H1 (cell line): ENCODE measurements around the gene FASTK. TPM values are rescaled to one million over a fixed set of nuclear protein-coding genes. Genes with fewer than 3 reads are reported as not detected.

Experiments used
- CTCF ChIA-PET: fragments of 300-600 bp; sonication (Branson Sonifier 250); formaldehyde crosslinking; loops from one replicate; lab custom pipeline; 2021; ENCODE audit not compliant: partially characterized antibody; lab: Charles Lee
- POLR2A ChIA-PET: fragments of 300-600 bp; sonication (Branson Sonifier 250); formaldehyde crosslinking; loops from one replicate; lab custom pipeline; 2021; ENCODE audit warnings: inconsistent platforms; ENCODE audit not compliant: partially characterized antibody; lab: Charles Lee
- DNase-seq, 2 experiments: peaks; one replicate each; pipeline versions ENCODE4 v3.0.0 to v3.0.0-alpha.2; 2010 to 2022; ENCODE audit warnings: low spot score in 2 of 2, low read depth in 1 of 2, mixed read lengths in 1 of 2
- FAIRE-seq: peaks from 2 replicates; lab custom pipeline; 2011; peaks lifted over from hg19 to GRCh38; lab: Jason Lieb, UNC
- H2AFZ ChIP-seq: 2 replicates; pipeline ENCODE4 v1.8.1; 2012; ENCODE audit warnings: low read length, inconsistent platforms
- H2AK5ac ChIP-seq: 2 replicates; pipeline ENCODE4 v1.6.1; 2013; ENCODE audit warnings: low read depth, low read length
- H2BK120ac ChIP-seq: replicated peaks from 2 replicates; pipeline ENCODE3; 2013; ENCODE audit warnings: low read depth, low read length, inconsistent platforms
- H2BK12ac ChIP-seq: 2 replicates; pipeline ENCODE4 v1.6.1; 2013; ENCODE audit warnings: low read depth, low read length
- H2BK15ac ChIP-seq: 2 replicates; pipeline ENCODE4 v1.6.1; 2013; ENCODE audit warnings: low read length
- H2BK20ac ChIP-seq: 2 replicates; pipeline ENCODE4 v1.6.1; 2013; ENCODE audit warnings: low read length
- H2BK5ac ChIP-seq: 2 replicates; pipeline ENCODE4 v1.6.1; 2013; ENCODE audit warnings: low read depth, low read length
- H3K14ac ChIP-seq: 2 replicates; pipeline ENCODE4 v1.6.1; 2013; ENCODE audit warnings: inconsistent platforms; ENCODE audit not compliant: insufficient read length
- H3K18ac ChIP-seq: 2 replicates; pipeline ENCODE4 v1.6.1; 2013; ENCODE audit warnings: low read length; ENCODE audit errors: extremely low read depth
- H3K23ac ChIP-seq: 2 replicates; pipeline ENCODE4 v1.6.1; 2013; ENCODE audit warnings: inconsistent platforms; ENCODE audit not compliant: insufficient read length
- H3K23me2 ChIP-seq: 2 replicates; pipeline ENCODE4 v1.6.1; 2013; ENCODE audit warnings: low read depth, low read length
- H3K27ac ChIP-seq: 2 replicates; pipeline ENCODE4 v1.6.1; 2011; ENCODE audit warnings: low read depth, low read length, inconsistent platforms
- H3K27me3 ChIP-seq, 4 experiments: replicated peaks in 1 of 4; 1 replicate in 1 of 4; 2 replicates in 3 of 4; pipeline versions ENCODE4 v1.6.1 to v1.8.1; 2011 to 2013; ENCODE audit warnings: low read length in 3 of 4, mild to moderate bottlenecking in 3 of 4, inconsistent platforms in 2 of 4, mixed read lengths in 2 of 4, moderate library complexity in 1 of 4; ENCODE audit not compliant: control insufficient read depth in 3 of 4, insufficient read depth in 3 of 4; ENCODE audit errors: extremely low read depth in 1 of 4
- H3K36me3 ChIP-seq, 4 experiments: 2 replicates each; pipeline versions ENCODE4 v1.6.1 to v1.8.1; 2011 to 2013; ENCODE audit warnings: mild to moderate bottlenecking in 4 of 4, low read length in 3 of 4, moderate library complexity in 2 of 4, control low read depth in 1 of 4, inconsistent platforms in 1 of 4; ENCODE audit not compliant: insufficient read depth in 4 of 4, control insufficient read depth in 2 of 4
- H3K4ac ChIP-seq: replicated peaks from 2 replicates; pipeline ENCODE3; 2013; ENCODE audit warnings: low read length, low read depth, mixed read lengths, inconsistent platforms; ENCODE audit not compliant: insufficient read length
- H3K4me1 ChIP-seq, 4 experiments: replicated peaks in 1 of 4; 1 replicate in 1 of 4; 2 replicates in 3 of 4; pipeline versions ENCODE4 v1.6.1 to v1.8.1; 2011 to 2013; ENCODE audit warnings: low read length in 3 of 4, inconsistent platforms in 2 of 4, mixed read lengths in 1 of 4; ENCODE audit not compliant: insufficient read depth in 4 of 4, control insufficient read depth in 3 of 4
- H3K4me2 ChIP-seq, 2 experiments: 2 replicates each; pipeline versions ENCODE4 v1.6.1 to v1.8.1; 2011 to 2013; ENCODE audit warnings: low read depth in 2 of 2, low read length in 2 of 2, control low read depth in 1 of 2, inconsistent platforms in 1 of 2, mild to moderate bottlenecking in 1 of 2; ENCODE audit not compliant: insufficient read depth in 1 of 2
- H3K4me3 ChIP-seq, 4 experiments: fragments of 200-600, 300-600 bp in 1 of 4; sonication (generic), shearing (Covaris generic), sonication (Bioruptor Twin) in 1 of 4; 2 replicates each; pipeline versions ENCODE4 v1.5.1 to v1.8.1; 2011 to 2016; ENCODE audit warnings: low read length in 4 of 4, low read depth in 3 of 4, control low read depth in 2 of 4, inconsistent platforms in 2 of 4, mild to moderate bottlenecking in 2 of 4, mixed read lengths in 1 of 4, moderate library complexity in 1 of 4; ENCODE audit not compliant: insufficient read depth in 2 of 4; ENCODE audit errors: extremely low read depth in 1 of 4
- H3K56ac ChIP-seq: replicated peaks from 2 replicates; pipeline ENCODE3; 2013; ENCODE audit warnings: low read depth, mild to moderate bottlenecking, mixed read lengths, low read length, inconsistent platforms; ENCODE audit not compliant: insufficient read length
- H3K79me1 ChIP-seq: 2 replicates; pipeline ENCODE4 v1.6.1; 2013; ENCODE audit warnings: low read depth, low read length, control low read depth
- H3K79me2 ChIP-seq, 2 experiments: 2 replicates each; pipeline versions ENCODE4 v1.6.1 to v1.8.1; 2012 to 2013; ENCODE audit warnings: low read length in 2 of 2, mild to moderate bottlenecking in 2 of 2, inconsistent platforms in 1 of 2; ENCODE audit not compliant: insufficient read depth in 2 of 2, control insufficient read depth in 1 of 2
- H3K9ac ChIP-seq, 4 experiments: replicated peaks in 1 of 4; 1 replicate in 1 of 4; 2 replicates in 3 of 4; pipeline versions ENCODE4 v1.6.1 to v1.8.1; 2011 to 2013; ENCODE audit warnings: low read depth in 3 of 4, low read length in 3 of 4, control low read depth in 2 of 4, mild to moderate bottlenecking in 2 of 4, moderate library complexity in 2 of 4, inconsistent platforms in 1 of 4; ENCODE audit errors: extremely low read depth in 1 of 4
- H3K9me3 ChIP-seq, 2 experiments: 2 replicates each; pipeline versions ENCODE4 v1.6.1 to v1.8.1; 2012 to 2013; ENCODE audit warnings: mild to moderate bottlenecking in 2 of 2, moderate library complexity in 2 of 2, control low read depth in 1 of 2, inconsistent platforms in 1 of 2, low read depth in 1 of 2, low read length in 1 of 2, mixed read lengths in 1 of 2; ENCODE audit not compliant: insufficient read depth in 2 of 2
- H4K20me1 ChIP-seq, 2 experiments: replicated peaks in 1 of 2; 2 replicates each; pipeline versions ENCODE3 to v1.8.1; 2011 to 2013; ENCODE audit warnings: inconsistent platforms in 2 of 2, low read length in 2 of 2, mild to moderate bottlenecking in 1 of 2; ENCODE audit not compliant: insufficient read depth in 2 of 2, control insufficient read depth in 1 of 2
- H4K5ac ChIP-seq: 2 replicates; pipeline ENCODE4 v1.6.1; 2013; ENCODE audit warnings: low read length, low read depth, mixed read lengths, inconsistent platforms; ENCODE audit not compliant: insufficient read length
- H4K8ac ChIP-seq: 2 replicates; pipeline ENCODE4 v1.8.0; 2013; ENCODE audit warnings: mild to moderate bottlenecking, moderate library complexity, low read length, inconsistent platforms; ENCODE audit not compliant: insufficient read depth; ENCODE audit errors: extremely low read depth
- H4K91ac ChIP-seq: replicated peaks from 2 replicates; pipeline ENCODE3; 2013; ENCODE audit warnings: low read length, mixed read lengths, inconsistent platforms; ENCODE audit not compliant: insufficient read length
- BACH1 ChIP-seq: IDR thresholded peaks from 2 replicates; pipeline ENCODE4 v1.6.1; 2012; ENCODE audit warnings: low read length, improper control_type of control experiment
- CEBPB ChIP-seq: IDR thresholded peaks from 2 replicates; pipeline ENCODE4 v1.6.1; 2012; ENCODE audit warnings: low read depth, low read length
- EP300 ChIP-seq, 2 experiments: IDR thresholded peaks; 1 replicate in 1 of 2; 2 replicates in 1 of 2; pipeline ENCODE4 v1.6.1; 2011 to 2012; ENCODE audit warnings: low read depth in 2 of 2, low read length in 2 of 2, mild to moderate bottlenecking in 2 of 2, borderline replicate concordance in 1 of 2, inconsistent platforms in 1 of 2, moderate library complexity in 1 of 2
- HDAC2 ChIP-seq, 2 experiments: fragments of 300-600 bp in 1 of 2; sonication (generic) in 1 of 2; IDR thresholded peaks; 2 replicates each; pipeline ENCODE4 v1.6.1; 2011 to 2012; ENCODE audit warnings: low read depth in 2 of 2, low read length in 2 of 2, mild to moderate bottlenecking in 2 of 2, moderate library complexity in 2 of 2, borderline replicate concordance in 1 of 2, inconsistent platforms in 1 of 2
- JUND ChIP-seq: IDR thresholded peaks from 2 replicates; pipeline ENCODE4 v1.6.1; 2011; ENCODE audit warnings: mild to moderate bottlenecking, improper control_type of control experiment, low read length
- NANOG ChIP-seq: IDR thresholded peaks from 2 replicates; pipeline ENCODE4 v1.6.1; 2011; ENCODE audit warnings: low read length, low read depth, mild to moderate bottlenecking, inconsistent platforms; ENCODE audit not compliant: insufficient read depth, poor library complexity, severe bottlenecking
- TEAD4 ChIP-seq: IDR thresholded peaks from 2 replicates; pipeline ENCODE4 v1.6.1; 2012; ENCODE audit warnings: low read depth, low read length, inconsistent platforms, mixed read lengths
- WGBS, 2 experiments: shearing (Covaris generic) in 1 of 2; methylation state at CpG; one replicate each; pipeline versions ENCODE4 v1.1.6 to v1.1.7; 2013 to 2015; ENCODE audit warnings: low lambda C conversion rate in 2 of 2, mixed read lengths in 2 of 2, inconsistent platforms in 1 of 2, low coverage in 1 of 2, missing lambda C conversion rate in 1 of 2; ENCODE audit not compliant: insufficient replicate concordance in 2 of 2, insufficient coverage in 1 of 2, insufficient read length in 1 of 2; ENCODE audit errors: extremely low coverage in 1 of 2, missing lambda C conversion rate in 1 of 2; 5-methylcytosine and 5-hydroxymethylcytosine counted together
- polyA plus RNA-seq, 7 experiments: library from polyadenylated mRNA; depleted of rRNA in 3 of 7; stranded (reverse) in 5 of 7; unstranded in 2 of 7; fragments of >200 nt in 5 of 7; fragments of 200-250 nt in 2 of 7; gene quantifications; 1 replicate in 5 of 7; 2 replicates in 1 of 7; 4 replicates in 1 of 7; pipeline versions ENCODE4 v1.2.1 to v1.2.3, GENCODE V29; 2011 to 2013; ENCODE audit warnings: missing spikeins in 2 of 7, mixed read lengths in 2 of 7
- total RNA-seq: library from RNA; stranded (reverse); fragmentation: NEBNext Ultra II Directional; extraction: Animal tissue kit (Norgen Biotek cat#: 25700); gene quantifications from 2 replicates; pipeline ENCODE4 v1.2.1, GENCODE V29; 2021
- TF ChIP-seq, protein P1 (sequence below): IDR thresholded peaks from 2 replicates; pipeline ENCODE4 v1.6.1; 2011; ENCODE audit warnings: low read length, improper control_type of control experiment

Gene FASTK
- total and polyA plus RNA-seq, 2 of the 8 experiments (the other 6 are each of a cell fraction or from before 2014, with no cell fraction given): 39.4 to 84.0 TPM

DNA sequence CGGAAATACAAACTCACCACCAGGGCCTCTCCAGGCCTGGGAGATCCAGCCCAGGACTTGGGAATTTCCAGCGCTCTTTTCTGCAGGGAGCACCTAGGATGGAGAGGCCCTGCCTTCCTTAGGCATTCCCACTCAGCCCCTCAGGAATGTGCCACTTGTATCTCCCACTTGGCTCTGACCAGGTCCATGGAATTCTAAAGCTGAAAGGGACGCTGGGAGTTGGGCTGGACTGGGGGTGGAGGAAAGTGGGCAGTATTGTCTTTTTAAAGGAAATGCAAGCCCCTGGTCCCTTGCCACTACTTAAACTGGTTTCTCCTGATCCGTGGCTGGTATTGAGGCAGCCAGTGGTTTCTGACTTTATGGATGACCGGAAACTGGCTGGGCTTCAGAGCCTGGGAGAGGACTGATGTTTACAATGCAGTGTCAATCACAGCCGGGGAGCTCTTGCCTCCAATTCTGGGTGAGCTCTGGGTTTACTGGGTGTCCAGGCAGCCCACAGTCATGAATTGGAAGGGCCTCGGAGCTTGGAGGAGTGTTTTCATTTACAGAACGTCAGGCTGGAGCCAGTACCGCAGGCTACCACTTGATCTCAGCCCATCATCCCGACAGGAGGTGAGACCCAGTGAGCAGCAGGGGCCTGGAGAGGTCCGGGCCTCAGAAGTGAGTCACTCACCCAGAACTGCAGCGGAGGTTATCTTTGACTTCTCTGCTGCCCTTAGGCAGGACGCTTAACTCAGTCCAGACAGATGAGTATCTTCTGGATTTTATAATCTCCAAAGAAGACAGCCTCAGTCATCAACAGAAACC lies 32.9 kb upstream of the FASTK start:
- Histone ChIP-seq H2AK5ac (0 out of 2 replicates have a peak overlapping the region, but pooled peaks have one; percentile 66), H4K8ac (no peak overlapping the region), H3K9me3 (no peaks in the 10 kb centered on the region), H2BK120ac (no peak overlapping the region), H3K14ac (no peak overlapping the region), H3K4me1 (peaks cover 0 to 24% (median 16%) of the 10 kb centered on the region in 4 experiments; a peak in 6 of 7 replicates), H3K18ac (no peak overlapping the region; the same call in 1 of the 2 replicates), H4K20me1 (peaks cover 54 to 58% of the 10 kb centered on the region in 2 experiments), H3K23me2 (peaks cover 7% of the 10 kb centered on the region), H3K9ac (no peak overlapping the region; a peak in 1 of 7 replicates), H3K56ac (no peak overlapping the region), H2BK20ac (no peak overlapping the region), H4K5ac (no peak overlapping the region), H3K4me3 (peak overlapping the region in 3 of 4 experiments; percentile 12 to 49 (median 32); a peak in 4 of 8 replicates), H3K79me2 (peaks cover 0 to 16% of the 10 kb centered on the region in 2 experiments; a peak in 2 of 4 replicates), H3K27ac (no peak overlapping the region), H3K79me1 (peaks cover 5% of the 10 kb centered on the region), H3K4ac (no peak overlapping the region), H3K23ac (no peak overlapping the region), H2BK15ac (no peak overlapping the region), H2AFZ (no peak overlapping the region), H3K4me2 (peak overlapping the region; percentile 56 to 70), H3K27me3 (peaks cover 0 to 15% (median 9%) of the 10 kb centered on the region in 4 experiments; a peak in 3 of 7 replicates), H4K91ac (no peak overlapping the region), H2BK5ac (0 out of 2 replicates have a peak overlapping the region, but pooled peaks have one; percentile 2), H3K36me3 (peaks cover 0 to 3% (median 0%) of the 10 kb centered on the region in 4 experiments; a peak in 1 of 8 replicates), H2BK12ac (0 out of 2 replicates have a peak overlapping the region, but pooled peaks have one; percentile 69)
- ChIA-PET CTCF (interaction anchor here (0.8 to 22.4 kb wide), 21 partner anchors 7 to 215 kb away, joined by 3 to 448 read pairs (median 14); partner anchors contain the start of genes ABCB8, AGAP3, CDK5 and GBX1), POLR2A (interaction anchor here (0.7 to 4.3 kb wide), 5 partner anchors 24 to 1622 kb away, joined by 3 to 26 read pairs (median 3); no protein-coding TSS in a partner anchor)
- WGBS, 2 experiments: 54% methylated on average over 13 of the region's 13 CpGs; no CpG with 5 or more reads in 1 of the 2 experiments
- no peak for DNase-seq
- FAIRE-seq: peak; percentile 48
- TF ChIP-seq EP300 (IDR thresholded peaks at IDR 0.05; ENCODE audit: borderline replicate concordance in 1 of 2, low read depth in 2 of 2, low read length in 2 of 2) (no peak), HDAC2 (IDR thresholded peaks at IDR 0.05; ENCODE audit: borderline replicate concordance in 1 of 2, low read depth in 2 of 2, low read length in 2 of 2) (0 out of 4 replicates have a peak, but pooled peaks of 1 of the 2 experiments have one; percentile 21), BACH1 (no peak), TEAD4 (peak; percentile 73), NANOG (no peak), CEBPB (no peak), JUND (no peak)
- TF ChIP-seq, protein P1, sequence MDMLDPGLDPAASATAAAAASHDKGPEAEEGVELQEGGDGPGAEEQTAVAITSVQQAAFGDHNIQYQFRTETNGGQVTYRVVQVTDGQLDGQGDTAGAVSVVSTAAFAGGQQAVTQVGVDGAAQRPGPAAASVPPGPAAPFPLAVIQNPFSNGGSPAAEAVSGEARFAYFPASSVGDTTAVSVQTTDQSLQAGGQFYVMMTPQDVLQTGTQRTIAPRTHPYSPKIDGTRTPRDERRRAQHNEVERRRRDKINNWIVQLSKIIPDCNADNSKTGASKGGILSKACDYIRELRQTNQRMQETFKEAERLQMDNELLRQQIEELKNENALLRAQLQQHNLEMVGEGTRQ: no peak
